ENCODE measurements around the gene TEX11. TPM values are rescaled to one million over a fixed set of nuclear protein-coding genes. Genes with fewer than 3 reads are reported as not detected.
"Not testable (repeated sequence)": the region's sequence is repeated elsewhere in the genome, so short reads cannot be mapped to it uniquely, and the experiment has no call there.

TEX11 gene
- 0.03 and 0.37 TPM in 2 replicates for total RNA-seq (2014; rRNA removed; shearing (Covaris generic))

DNA sequence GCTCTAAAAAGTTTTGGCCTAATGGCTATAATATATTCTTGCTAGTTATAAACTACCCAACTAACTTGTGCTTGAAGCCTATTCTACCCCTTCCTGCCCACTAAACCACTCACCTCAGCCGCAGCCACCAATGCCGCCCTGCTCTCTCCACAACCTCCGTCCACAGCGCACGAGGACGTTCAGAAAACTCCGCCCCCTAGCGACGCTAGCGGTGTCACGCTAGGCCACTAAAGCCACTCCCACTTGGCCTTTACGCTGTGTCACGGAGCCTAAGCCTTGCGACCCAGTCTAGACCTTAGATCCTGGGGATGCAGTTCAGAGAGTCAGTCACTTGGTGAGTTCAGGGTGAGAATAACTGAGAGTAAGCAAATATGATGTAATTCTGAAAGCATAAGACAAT is at the start of gene TEX11:
Gene TEX11 (minus strand): TSS at position 171 of the 400 bp plus-strand sequence. CDS start 922 bp downstream, outside the sequence.
- Histone ChIP-seq H3K27me3 (ENCODE audit: control insufficient read depth, insufficient read depth, low read length) (no peaks in the 10 kb centered on the region), H3K36me3 (replicated peaks; ENCODE audit: control insufficient read depth, insufficient read depth, low read length) (no peaks in the 10 kb centered on the region), H3K4me3 (ENCODE audit: insufficient read depth, low read depth, low read length) (no peak within 1 kb of the TSS)
- peak; percentile 20 for DNase-seq

DNA sequence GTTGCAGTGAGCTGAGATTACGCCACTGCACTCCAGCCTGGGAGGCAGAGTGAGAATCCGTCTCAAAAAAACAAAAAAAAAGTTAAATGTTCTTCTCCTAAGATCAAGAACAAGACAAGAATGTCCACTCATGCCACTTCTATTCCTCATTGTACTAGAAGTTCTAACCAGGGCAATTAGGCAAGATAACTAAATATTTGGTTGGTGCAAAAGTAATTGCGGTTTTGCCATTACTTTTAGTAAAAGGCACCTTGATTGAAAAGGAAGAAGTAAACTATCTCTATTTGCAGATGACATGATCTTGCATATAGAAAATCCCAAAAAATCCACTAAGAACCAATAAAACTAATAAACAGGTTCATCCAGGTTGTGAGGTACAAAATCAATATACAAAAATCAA is 46.4 kb upstream of the TEX11 start:
- H3K27me3 ChIP-seq (ENCODE audit: control insufficient read depth, insufficient read depth, low read length) = no peaks in the 10 kb centered on the region

DNA sequence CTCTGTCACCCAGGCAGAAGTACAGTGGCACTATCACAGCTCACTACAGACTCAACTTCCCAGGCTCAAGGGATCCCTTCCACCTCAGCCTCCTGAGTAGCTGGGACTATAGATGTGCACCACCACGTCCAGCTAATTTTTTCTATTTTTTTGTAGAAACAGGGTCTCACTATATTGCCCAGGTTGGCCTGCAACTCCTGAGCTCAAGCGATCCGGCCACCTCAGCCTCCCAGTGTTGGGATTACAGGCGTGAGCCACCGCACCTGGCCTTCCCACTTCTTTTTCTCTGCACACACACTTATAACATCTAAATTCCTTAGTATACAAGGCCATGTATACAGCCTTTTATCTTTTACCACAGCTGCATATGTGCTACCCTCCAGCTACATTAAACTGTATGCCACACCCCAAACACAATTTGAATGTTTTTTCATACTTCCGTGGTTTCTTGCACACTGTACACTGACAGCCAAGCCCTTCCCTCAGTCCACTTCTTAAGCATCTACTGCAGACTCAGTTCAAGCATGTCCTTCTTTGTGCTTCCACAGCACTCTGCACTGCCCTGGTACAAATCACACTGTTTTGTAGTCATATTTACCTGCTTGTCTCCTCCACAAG is 15.9 kb upstream of the TEX11 start:
- Histone ChIP-seq H3K27me3 (ENCODE audit: control insufficient read depth, insufficient read depth, low read length) (no peaks in the 10 kb centered on the region), H3K4me3 (ENCODE audit: insufficient read depth, low read depth, low read length) (no peak overlapping the region)
- DNase-seq = no peak

More for the DNA sequence above, 46.4 kb upstream of the TEX11 start:
- Histone ChIP-seq H3K36me3 (replicated peaks; ENCODE audit: control insufficient read depth, insufficient read depth, low read length) (no peaks in the 10 kb centered on the region), H3K4me3 (ENCODE audit: insufficient read depth, low read depth, low read length) (no peak overlapping the region)
- DNase-seq = no peak

DNA sequence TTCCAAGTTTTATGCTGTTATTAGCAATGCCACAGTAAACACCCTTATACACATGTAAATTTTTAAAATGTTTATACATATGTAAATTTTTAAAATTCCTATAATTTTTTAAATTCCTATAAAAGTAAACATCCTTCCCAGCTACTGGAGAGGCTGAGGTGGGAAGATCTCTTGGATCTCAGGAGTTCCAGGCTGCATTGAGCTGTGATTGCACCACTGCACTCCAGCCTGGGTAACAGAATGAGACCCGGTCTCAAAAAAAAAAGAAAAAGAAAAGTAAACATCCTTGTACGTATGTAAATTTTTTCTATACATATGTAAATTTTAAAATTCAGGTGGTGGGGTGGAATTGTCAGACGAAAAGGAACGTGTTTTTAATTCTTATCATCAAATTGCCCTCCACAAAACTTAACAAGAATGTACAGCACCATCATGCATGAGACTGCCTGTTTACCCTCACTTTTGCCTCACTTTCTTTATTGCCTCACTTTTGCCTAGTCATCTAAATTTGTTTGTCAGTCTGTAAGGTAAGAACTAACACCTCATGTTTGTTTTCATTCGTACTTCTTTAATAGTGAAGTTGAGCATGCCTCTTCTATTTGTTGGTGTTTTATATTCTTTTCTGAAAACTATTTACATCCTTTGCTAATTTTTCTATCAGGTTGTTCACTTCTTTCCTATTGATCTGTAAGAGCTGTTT is 14.4 kb upstream of the TEX11 start:
- H3K4me3 ChIP-seq (ENCODE audit: insufficient read depth, low read depth, low read length) = no peak overlapping the region
- DNase-seq = no peak
- H3K27me3 ChIP-seq (ENCODE audit: control insufficient read depth, insufficient read depth, low read length) = no peaks in the 10 kb centered on the region
- H3K36me3 ChIP-seq (replicated peaks; ENCODE audit: control insufficient read depth, insufficient read depth, low read length) = peaks cover 15% of the 10 kb centered on the region

More for the DNA sequence above, 15.9 kb upstream of the TEX11 start:
- H3K36me3 ChIP-seq (replicated peaks; ENCODE audit: control insufficient read depth, insufficient read depth, low read length) = peaks cover 20% of the 10 kb centered on the region

DNA sequence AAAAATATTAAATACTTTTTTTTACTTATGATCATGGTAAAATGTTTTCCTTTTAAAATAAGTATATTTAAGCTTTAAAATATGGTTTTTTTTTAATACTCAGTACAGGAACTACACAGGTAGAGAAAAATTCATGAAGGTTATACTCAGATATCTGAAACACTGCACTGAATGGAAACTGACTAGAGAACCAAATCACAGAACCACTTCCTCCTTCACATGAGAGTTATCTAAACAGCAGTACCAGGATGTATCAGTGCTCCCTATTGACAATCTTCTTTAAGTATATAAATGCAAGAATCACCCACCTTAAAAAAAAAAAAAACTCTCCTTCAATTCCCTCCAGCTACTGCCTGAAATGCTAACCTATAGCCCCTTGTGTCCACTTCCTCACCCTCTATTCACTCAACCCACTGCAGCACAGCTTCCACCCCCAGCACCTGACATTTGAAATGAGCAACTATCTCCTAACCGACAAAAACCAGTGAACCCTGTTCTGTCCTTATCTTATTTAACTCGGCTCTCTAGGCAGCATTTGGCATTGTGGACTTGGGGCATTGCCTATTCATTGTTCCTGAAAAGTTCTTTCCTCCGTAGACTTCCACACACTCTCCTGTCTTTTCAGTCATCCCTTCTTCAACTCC is 13.3 kb upstream of the TEX11 start:
- Histone ChIP-seq H3K36me3 (replicated peaks; ENCODE audit: control insufficient read depth, insufficient read depth, low read length) (peaks cover 10% of the 10 kb centered on the region), H3K4me3 (ENCODE audit: insufficient read depth, low read depth, low read length) (no peak overlapping the region), H3K27me3 (ENCODE audit: control insufficient read depth, insufficient read depth, low read length) (no peaks in the 10 kb centered on the region)
- DNase-seq = no peak

DNA sequence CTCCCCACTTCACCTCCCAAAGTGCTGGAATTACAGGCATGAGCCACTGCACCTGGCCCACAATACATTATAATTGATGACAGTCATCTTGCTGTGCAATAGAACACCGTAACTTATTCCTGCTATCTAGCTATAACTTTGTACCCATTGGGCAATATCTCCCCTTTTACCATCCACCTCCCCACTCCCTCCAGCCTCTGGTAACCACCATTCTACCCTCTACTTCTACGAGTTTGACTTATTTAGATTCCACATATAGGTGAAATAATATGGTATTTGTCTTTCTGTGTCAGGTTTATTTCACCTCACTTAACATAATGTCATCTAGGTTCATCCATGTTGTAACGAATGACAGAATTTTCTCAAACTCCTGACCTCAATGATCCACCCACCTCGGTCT is 8.2 kb upstream of the TEX11 start:
- Histone ChIP-seq H3K27me3 (ENCODE audit: control insufficient read depth, insufficient read depth, low read length) (no peaks in the 10 kb centered on the region), H3K36me3 (replicated peaks; ENCODE audit: control insufficient read depth, insufficient read depth, low read length) (no peaks in the 10 kb centered on the region), H3K4me3 (ENCODE audit: insufficient read depth, low read depth, low read length) (no peak overlapping the region)
- DNase-seq = no peak

GRCh38 chrX:70907900-70908299 is 611 bp downstream of the TEX11 start:
- H3K4me3 ChIP-seq (ENCODE audit: insufficient read depth, low read depth, low read length) = no peak overlapping the region
- no peak for DNase-seq
- no peaks in the 10 kb centered on the region for H3K27me3 ChIP-seq (ENCODE audit: control insufficient read depth, insufficient read depth, low read length)
- no peaks in the 10 kb centered on the region for H3K36me3 ChIP-seq (replicated peaks; ENCODE audit: control insufficient read depth, insufficient read depth, low read length)

DNA sequence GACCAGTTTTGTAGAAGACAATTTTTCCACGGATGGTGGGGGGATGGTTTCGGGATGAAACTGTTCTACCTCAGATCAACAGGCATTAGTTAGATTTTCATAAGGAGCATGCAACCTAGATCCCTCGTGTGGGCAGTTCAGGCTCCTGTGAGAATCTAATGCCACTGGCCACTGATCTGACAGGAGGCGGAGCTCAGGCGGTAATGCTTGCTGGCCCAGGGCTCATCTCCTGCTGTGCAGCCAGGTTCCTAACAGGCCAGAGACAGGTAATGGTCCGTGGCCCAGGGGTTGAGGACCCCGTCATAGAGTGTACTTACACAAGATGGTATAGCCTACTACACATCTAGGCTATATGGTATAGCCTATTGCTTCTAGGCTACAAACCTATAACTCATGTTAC is 7.0 kb downstream of the TEX11 start:
- DNase-seq = no peak
- Histone ChIP-seq H3K4me3 (ENCODE audit: insufficient read depth, low read depth, low read length) (no peak overlapping the region), H3K27me3 (ENCODE audit: control insufficient read depth, insufficient read depth, low read length) (no peaks in the 10 kb centered on the region), H3K36me3 (replicated peaks; ENCODE audit: control insufficient read depth, insufficient read depth, low read length) (no peaks in the 10 kb centered on the region)

- not testable (repeated sequence) for DNase-seq; H3K36me3 ChIP-seq (replicated peaks; ENCODE audit: control insufficient read depth, insufficient read depth, low read length); H3K27me3 ChIP-seq (ENCODE audit: control insufficient read depth, insufficient read depth, low read length); H3K4me3 ChIP-seq (ENCODE audit: insufficient read depth, low read depth, low read length)
Measured at GRCh38 chrX:70890441-70890840, 18.1 kb downstream of the TEX11 start.

DNA sequence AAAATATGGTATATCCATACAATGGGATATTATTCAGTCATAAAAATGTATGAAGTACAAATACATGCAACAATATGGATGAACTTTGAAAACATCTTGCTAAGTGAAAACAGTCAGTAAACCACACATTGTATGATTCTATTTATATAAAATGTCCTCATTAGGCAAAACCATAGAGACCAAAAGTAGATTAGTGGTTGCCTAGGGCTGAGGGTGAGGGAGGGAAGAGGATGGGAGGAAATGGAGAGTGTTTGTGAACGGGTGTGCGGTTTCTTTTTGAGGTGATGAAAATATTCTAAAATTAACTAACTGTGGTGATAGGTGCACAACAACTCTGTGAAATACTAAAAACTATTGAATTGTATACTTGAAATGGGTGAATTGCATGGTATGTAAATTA is 29.6 kb downstream of the TEX11 start:
- no peaks in the 10 kb centered on the region for H3K27me3 ChIP-seq (ENCODE audit: control insufficient read depth, insufficient read depth, low read length)
- H3K4me3 ChIP-seq (ENCODE audit: insufficient read depth, low read depth, low read length) = no peak overlapping the region
- H3K36me3 ChIP-seq (replicated peaks; ENCODE audit: control insufficient read depth, insufficient read depth, low read length) = no peaks in the 10 kb centered on the region
- no peak for DNase-seq

DNA sequence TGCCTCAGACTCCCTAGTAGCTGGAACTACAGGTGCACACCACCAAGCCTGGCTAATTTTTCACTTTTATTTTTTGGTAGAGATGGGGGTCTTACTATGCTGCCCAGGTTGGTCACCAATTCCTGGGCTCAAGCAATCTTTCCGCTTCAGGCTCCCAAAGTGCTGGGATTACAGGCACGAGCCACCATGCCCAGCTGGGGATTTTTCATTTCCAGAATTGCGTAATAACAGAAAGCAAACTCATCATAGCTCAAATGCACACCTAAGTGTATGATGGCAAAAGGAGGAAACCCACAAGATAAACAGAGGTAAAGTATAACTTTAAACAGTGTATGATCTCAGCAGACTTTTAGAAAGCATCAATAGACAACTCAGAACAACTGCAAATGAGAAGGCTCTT is 56.2 kb downstream of the TEX11 start:
- no peak for DNase-seq
- H3K27me3 ChIP-seq (ENCODE audit: control insufficient read depth, insufficient read depth, low read length) = no peaks in the 10 kb centered on the region
- no peak overlapping the region for H3K4me3 ChIP-seq (ENCODE audit: insufficient read depth, low read depth, low read length)
- no peaks in the 10 kb centered on the region for H3K36me3 ChIP-seq (replicated peaks; ENCODE audit: control insufficient read depth, insufficient read depth, low read length)

GRCh38 chrX:70844081-70844480 is 64.4 kb downstream of the TEX11 start:
- not testable (repeated sequence) for H3K4me3 ChIP-seq (ENCODE audit: insufficient read depth, low read depth, low read length); H3K36me3 ChIP-seq (replicated peaks; ENCODE audit: control insufficient read depth, insufficient read depth, low read length); DNase-seq; H3K27me3 ChIP-seq (ENCODE audit: control insufficient read depth, insufficient read depth, low read length)

GRCh38 chrX:70843620-70844019 is 64.9 kb downstream of the TEX11 start:
- H3K27me3 ChIP-seq (ENCODE audit: control insufficient read depth, insufficient read depth, low read length); DNase-seq; H3K36me3 ChIP-seq (replicated peaks; ENCODE audit: control insufficient read depth, insufficient read depth, low read length); H3K4me3 ChIP-seq (ENCODE audit: insufficient read depth, low read depth, low read length): not testable (repeated sequence)

GRCh38 chrX:70834589-70834988 is 73.9 kb downstream of the TEX11 start:
- Histone ChIP-seq H3K4me3 (ENCODE audit: insufficient read depth, low read depth, low read length) (no peak overlapping the region), H3K36me3 (replicated peaks; ENCODE audit: control insufficient read depth, insufficient read depth, low read length) (no peaks in the 10 kb centered on the region), H3K27me3 (ENCODE audit: control insufficient read depth, insufficient read depth, low read length) (no peaks in the 10 kb centered on the region)
- no peak for DNase-seq

DNA sequence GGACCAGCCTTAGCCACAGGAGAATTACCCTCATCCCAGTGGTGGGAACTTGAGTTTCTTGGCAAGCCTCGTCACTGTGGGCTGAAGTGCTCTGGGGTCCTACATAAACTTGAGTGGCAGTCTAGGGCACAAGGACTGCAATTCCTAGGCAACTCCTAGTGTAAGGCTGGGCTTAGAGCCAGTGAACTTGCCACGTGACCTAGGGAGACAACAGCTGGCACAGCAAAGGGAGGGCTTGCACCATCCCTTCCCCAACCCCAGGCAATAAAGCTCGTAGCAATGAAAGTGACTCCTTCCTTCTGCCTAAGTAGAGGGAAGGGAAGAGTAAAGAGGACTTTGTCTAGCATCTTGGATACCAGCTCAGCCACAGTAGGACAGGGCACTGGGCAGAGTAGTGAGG is 81.8 kb downstream of the TEX11 start:
- no peaks in the 10 kb centered on the region for H3K36me3 ChIP-seq (replicated peaks; ENCODE audit: control insufficient read depth, insufficient read depth, low read length)
- H3K4me3 ChIP-seq (ENCODE audit: insufficient read depth, low read depth, low read length) = no peak overlapping the region
- no peak for DNase-seq
- H3K27me3 ChIP-seq (ENCODE audit: control insufficient read depth, insufficient read depth, low read length) = no peaks in the 10 kb centered on the region

All from H7 (cell line).